Measurements from ENCODE around the gene C2CD4D.

Gene C2CD4D

DNA sequence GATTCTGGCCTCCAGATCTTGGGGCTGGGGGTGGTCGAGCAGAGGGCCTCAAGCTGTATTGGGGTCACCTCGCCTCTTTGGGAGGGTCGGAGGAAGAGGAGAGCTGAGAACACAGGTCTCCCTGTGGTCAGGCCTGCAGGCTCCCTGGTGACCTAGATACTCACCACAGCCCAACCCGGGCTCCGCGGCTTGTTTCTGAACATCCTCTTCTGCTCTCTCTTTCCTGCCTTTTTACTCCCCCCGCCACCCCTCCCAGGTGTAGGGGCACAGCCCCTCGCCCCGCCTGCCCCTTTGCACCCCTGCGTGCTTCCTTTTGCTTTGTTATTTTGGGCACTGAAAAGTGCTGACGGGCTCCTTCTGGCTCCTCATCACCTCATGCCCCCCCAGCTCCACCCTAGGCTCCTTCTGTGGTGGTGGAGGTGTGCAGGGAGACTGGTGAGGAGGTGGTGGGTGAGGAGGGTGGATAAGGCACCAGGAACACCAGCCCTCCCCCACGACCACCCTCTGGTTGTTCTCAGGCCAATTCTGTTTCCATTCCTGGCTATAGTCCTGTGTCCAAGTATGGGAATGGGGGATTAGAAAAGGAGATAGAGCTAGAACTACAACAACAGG, 23.8 kb downstream of the C2CD4D start:
- H3K36me3 ChIP-seq (ENCODE audit: low read length) = no peaks in the 10 kb centered on the region
- H3K9ac ChIP-seq (ENCODE audit: low read length) = no peak overlapping the region
- TF ChIP-seq, protein P1, sequence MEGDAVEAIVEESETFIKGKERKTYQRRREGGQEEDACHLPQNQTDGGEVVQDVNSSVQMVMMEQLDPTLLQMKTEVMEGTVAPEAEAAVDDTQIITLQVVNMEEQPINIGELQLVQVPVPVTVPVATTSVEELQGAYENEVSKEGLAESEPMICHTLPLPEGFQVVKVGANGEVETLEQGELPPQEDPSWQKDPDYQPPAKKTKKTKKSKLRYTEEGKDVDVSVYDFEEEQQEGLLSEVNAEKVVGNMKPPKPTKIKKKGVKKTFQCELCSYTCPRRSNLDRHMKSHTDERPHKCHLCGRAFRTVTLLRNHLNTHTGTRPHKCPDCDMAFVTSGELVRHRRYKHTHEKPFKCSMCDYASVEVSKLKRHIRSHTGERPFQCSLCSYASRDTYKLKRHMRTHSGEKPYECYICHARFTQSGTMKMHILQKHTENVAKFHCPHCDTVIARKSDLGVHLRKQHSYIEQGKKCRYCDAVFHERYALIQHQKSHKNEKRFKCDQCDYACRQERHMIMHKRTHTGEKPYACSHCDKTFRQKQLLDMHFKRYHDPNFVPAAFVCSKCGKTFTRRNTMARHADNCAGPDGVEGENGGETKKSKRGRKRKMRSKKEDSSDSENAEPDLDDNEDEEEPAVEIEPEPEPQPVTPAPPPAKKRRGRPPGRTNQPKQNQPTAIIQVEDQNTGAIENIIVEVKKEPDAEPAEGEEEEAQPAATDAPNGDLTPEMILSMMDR (IDR thresholded peaks at IDR 0.05; ENCODE audit: insufficient read depth, low read length, poor library complexity, severe bottlenecking) = no peak
- no peak for TF ChIP-seq EZH2phosphoT487 (conservative IDR thresholded peaks at IDR 0.05; ENCODE audit: low read length)

DNA sequence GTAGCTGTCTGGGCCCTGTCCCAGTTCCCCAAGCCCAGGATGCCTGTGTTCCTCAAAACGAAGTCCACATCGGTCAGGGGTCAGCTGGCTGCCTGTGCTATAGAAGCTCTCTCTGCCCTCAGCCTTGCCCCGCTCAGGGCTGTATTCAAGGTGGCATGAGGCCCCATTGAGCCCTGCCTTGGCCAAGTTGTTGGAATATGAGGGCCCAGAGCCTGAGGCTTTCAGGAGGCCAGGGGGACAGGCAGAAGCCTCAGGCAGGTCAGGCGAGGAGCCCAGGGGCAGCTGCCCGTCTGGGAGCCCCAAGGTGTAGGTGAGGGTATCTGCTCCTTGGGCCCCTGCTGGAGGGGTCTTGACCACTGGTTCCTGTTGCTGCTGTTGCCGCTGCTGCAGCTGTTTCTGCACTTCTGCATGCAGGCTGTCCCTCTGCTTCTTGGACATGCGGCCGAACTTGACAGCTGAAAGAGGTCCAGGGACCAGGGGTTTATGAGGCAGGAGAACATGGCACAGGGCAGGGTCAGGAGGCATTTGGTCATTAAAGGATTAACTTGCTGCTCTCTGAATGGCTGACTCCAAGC, 24.6 kb downstream of the C2CD4D start:
- H3K27ac ChIP-seq (ENCODE audit: low read depth, low read length) = no peak overlapping the region
- no peaks in the 10 kb centered on the region for H3K36me3 ChIP-seq (ENCODE audit: low read length)
- H3K79me2 ChIP-seq (ENCODE audit: insufficient read depth, low read length) = no peaks in the 10 kb centered on the region
- H3K4me3 ChIP-seq (ENCODE audit: insufficient read depth, low read length, poor library complexity, severe bottlenecking) = no peak overlapping the region
- TF ChIP-seq, protein P1 (IDR thresholded peaks at IDR 0.05; ENCODE audit: insufficient read depth, low read length, poor library complexity, severe bottlenecking) = no peak
- no peak for TF ChIP-seq EZH2phosphoT487 (conservative IDR thresholded peaks at IDR 0.05; ENCODE audit: low read length)
- no peaks in the 10 kb centered on the region for H3K9me3 ChIP-seq (ENCODE audit: insufficient read depth, low read length)
- no peaks in the 10 kb centered on the region for H3K9me2 ChIP-seq (replicated peaks; ENCODE audit: insufficient read depth, low read length)
- H4K20me1 ChIP-seq (ENCODE audit: low read depth, low read length) = no peaks in the 10 kb centered on the region
- H3F3A ChIP-seq (ENCODE audit: insufficient read depth) = no peaks in the 10 kb centered on the region
- H3K9ac ChIP-seq (ENCODE audit: low read length) = no peak overlapping the region
- H3K4me2 ChIP-seq (ENCODE audit: low read depth, low read length, poor library complexity, severe bottlenecking) = no peak overlapping the region
- no peak overlapping the region for H2AFZ ChIP-seq (ENCODE audit: low read depth, low read length, severe bottlenecking)
- H3K27me3 ChIP-seq (ENCODE audit: low read length) = no peaks in the 10 kb centered on the region

More for the DNA sequence above, 23.8 kb downstream of the C2CD4D start:
- no peaks in the 10 kb centered on the region for H3F3A ChIP-seq (ENCODE audit: insufficient read depth)
- H3K4me2 ChIP-seq (ENCODE audit: low read depth, low read length, poor library complexity, severe bottlenecking) = no peak overlapping the region
- H3K9me3 ChIP-seq (ENCODE audit: insufficient read depth, low read length) = no peaks in the 10 kb centered on the region
- no peak overlapping the region for H3K4me3 ChIP-seq (ENCODE audit: insufficient read depth, low read length, poor library complexity, severe bottlenecking)
- H2AFZ ChIP-seq (ENCODE audit: low read depth, low read length, severe bottlenecking) = no peak overlapping the region
- H3K9me2 ChIP-seq (replicated peaks; ENCODE audit: insufficient read depth, low read length) = no peaks in the 10 kb centered on the region
- no peaks in the 10 kb centered on the region for H4K20me1 ChIP-seq (ENCODE audit: low read depth, low read length)
- H3K79me2 ChIP-seq (ENCODE audit: insufficient read depth, low read length) = no peaks in the 10 kb centered on the region
- no peak overlapping the region for H3K27ac ChIP-seq (ENCODE audit: low read depth, low read length)
- no peaks in the 10 kb centered on the region for H3K27me3 ChIP-seq (ENCODE audit: low read length)

DNA sequence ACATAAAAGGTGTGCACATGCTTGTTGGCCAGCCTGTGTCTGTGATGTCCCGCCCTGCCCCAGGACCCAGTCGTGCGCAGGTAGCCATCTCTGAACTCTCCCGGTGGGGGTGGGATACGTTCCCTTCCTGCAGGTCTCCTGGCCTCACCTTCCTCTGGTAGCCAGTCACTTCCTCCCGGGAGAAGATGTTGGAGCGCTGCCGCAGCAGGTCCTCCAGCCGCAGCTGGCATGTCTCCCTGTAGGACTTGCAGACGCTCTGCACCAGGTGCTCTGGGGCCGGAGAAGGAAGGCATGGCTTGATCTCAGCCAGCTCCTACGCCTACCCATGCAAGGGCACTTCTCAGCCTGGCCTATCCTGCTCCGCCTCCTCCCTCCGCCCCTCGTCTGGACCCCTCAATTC, 25.2 kb downstream of the C2CD4D start:
- Histone ChIP-seq H3K4me2 (ENCODE audit: low read depth, low read length, poor library complexity, severe bottlenecking) (no peak overlapping the region), H3K9me2 (replicated peaks; ENCODE audit: insufficient read depth, low read length) (no peaks in the 10 kb centered on the region), H2AFZ (ENCODE audit: low read depth, low read length, severe bottlenecking) (no peak overlapping the region)

More for the DNA sequence above, 25.2 kb downstream of the C2CD4D start:
- H3K79me2 ChIP-seq (ENCODE audit: insufficient read depth, low read length) = no peaks in the 10 kb centered on the region
- no peak for TF ChIP-seq EZH2phosphoT487 (conservative IDR thresholded peaks at IDR 0.05; ENCODE audit: low read length)
- TF ChIP-seq, protein P1 (IDR thresholded peaks at IDR 0.05; ENCODE audit: insufficient read depth, low read length, poor library complexity, severe bottlenecking) = no peak
- no peaks in the 10 kb centered on the region for H3K36me3 ChIP-seq (ENCODE audit: low read length)
- no peak overlapping the region for H3K9ac ChIP-seq (ENCODE audit: low read length)
- H4K20me1 ChIP-seq (ENCODE audit: low read depth, low read length) = no peaks in the 10 kb centered on the region
- no peaks in the 10 kb centered on the region for H3K27me3 ChIP-seq (ENCODE audit: low read length)
- H3F3A ChIP-seq (ENCODE audit: insufficient read depth) = no peaks in the 10 kb centered on the region
- no peaks in the 10 kb centered on the region for H3K9me3 ChIP-seq (ENCODE audit: insufficient read depth, low read length)
- no peak overlapping the region for H3K27ac ChIP-seq (ENCODE audit: low read depth, low read length)
- H3K4me3 ChIP-seq (ENCODE audit: insufficient read depth, low read length, poor library complexity, severe bottlenecking) = no peak overlapping the region

Data from SU-DHL-6 (cell line).